H9 (cell line): ENCODE measurements around the gene GLT6D1. TPM values are rescaled to one million over a fixed set of nuclear protein-coding genes. Genes with fewer than 3 reads are reported as not detected.

Experiments used
- DNase-seq: peaks from one replicate; pipeline ENCODE4 v3.0.0-alpha.2; 2017
- H2AFZ ChIP-seq: one replicate; pipeline ENCODE4 v1.6.1; 2013; ENCODE audit warnings: mild to moderate bottlenecking, low read length, control low read depth, moderate library complexity
- H2AK5ac ChIP-seq: 2 replicates; pipeline ENCODE4 v1.6.1; 2013; ENCODE audit warnings: low read length, control low read depth, mixed read lengths; ENCODE audit not compliant: insufficient read length
- H2BK120ac ChIP-seq: one replicate; pipeline ENCODE4 v1.6.1; 2013; ENCODE audit warnings: low read depth, mild to moderate bottlenecking, low read length, control low read depth, inconsistent platforms; ENCODE audit not compliant: poor library complexity, severe bottlenecking
- H2BK12ac ChIP-seq: 2 replicates; pipeline ENCODE4 v1.6.1; 2013; ENCODE audit warnings: low read length, control low read depth, mixed read lengths, low read depth; ENCODE audit not compliant: insufficient read length
- H2BK15ac ChIP-seq: 2 replicates; pipeline ENCODE4 v1.6.1; 2013; ENCODE audit warnings: low read depth, low read length, control low read depth
- H2BK20ac ChIP-seq: one replicate; pipeline ENCODE4 v1.6.1; 2013; ENCODE audit warnings: low read depth, mild to moderate bottlenecking, low read length, control low read depth, inconsistent platforms; ENCODE audit not compliant: poor library complexity, severe bottlenecking
- H2BK5ac ChIP-seq: 2 replicates; pipeline ENCODE4 v1.6.1; 2013; ENCODE audit warnings: low read length, control low read depth, mixed read lengths; ENCODE audit not compliant: insufficient read length
- H3K14ac ChIP-seq: 2 replicates; pipeline ENCODE4 v1.6.1; 2013; ENCODE audit warnings: low read length, control low read depth; ENCODE audit not compliant: insufficient read depth
- H3K18ac ChIP-seq: 2 replicates; pipeline ENCODE4 v1.6.1; 2013; ENCODE audit warnings: low read depth, mild to moderate bottlenecking, mixed read lengths, low read length, control low read depth; ENCODE audit not compliant: insufficient read length
- H3K23ac ChIP-seq: 2 replicates; pipeline ENCODE4 v1.6.1; 2013; ENCODE audit warnings: low read length, control low read depth, mixed read lengths, low read depth; ENCODE audit not compliant: insufficient read length
- H3K23me2 ChIP-seq: 2 replicates; pipeline ENCODE4 v1.6.1; 2013; ENCODE audit warnings: low read depth, mild to moderate bottlenecking, mixed read lengths, low read length, control low read depth; ENCODE audit not compliant: insufficient read length, poor library complexity, severe bottlenecking
- H3K27ac ChIP-seq: 2 replicates; pipeline ENCODE4 v1.5.1; 2013; ENCODE audit warnings: low read length, control low read depth, mixed read lengths, low read depth; ENCODE audit not compliant: insufficient read length
- H3K27me3 ChIP-seq: 2 replicates; pipeline ENCODE4 v1.6.1; 2013; ENCODE audit warnings: low read length, control low read depth, inconsistent platforms; ENCODE audit not compliant: insufficient read depth
- H3K4ac ChIP-seq: 2 replicates; pipeline ENCODE4 v1.6.1; 2013; ENCODE audit warnings: low read depth, mild to moderate bottlenecking, control low read depth, inconsistent platforms, low read length, moderate library complexity
- H3K4me1 ChIP-seq: 2 replicates; pipeline ENCODE4 v1.6.1; 2013; ENCODE audit warnings: low read length, control low read depth, inconsistent platforms; ENCODE audit not compliant: insufficient read depth
- H3K4me2 ChIP-seq: 2 replicates; pipeline ENCODE4 v1.6.1; 2013; ENCODE audit warnings: low read length, control low read depth, mixed read lengths; ENCODE audit not compliant: insufficient read length, insufficient read depth
- H3K56ac ChIP-seq: 2 replicates; pipeline ENCODE4 v1.6.1; 2013; ENCODE audit warnings: low read depth, mild to moderate bottlenecking, mixed read lengths, low read length, control low read depth; ENCODE audit not compliant: insufficient read length
- H3K79me1 ChIP-seq: 2 replicates; pipeline ENCODE4 v1.6.1; 2013; ENCODE audit warnings: low read depth, mild to moderate bottlenecking, moderate library complexity, low read length, control low read depth, inconsistent platforms; ENCODE audit not compliant: insufficient read depth, poor library complexity, severe bottlenecking
- H3K79me2 ChIP-seq: 2 replicates; pipeline ENCODE4 v1.6.1; 2013; ENCODE audit warnings: low read length, control low read depth, inconsistent platforms; ENCODE audit not compliant: insufficient read depth
- H3K9ac ChIP-seq: 2 replicates; pipeline ENCODE4 v1.6.1; 2013; ENCODE audit warnings: low read length, control low read depth, mixed read lengths; ENCODE audit not compliant: insufficient read length; ENCODE audit errors: extremely low read depth
- H3K9me3 ChIP-seq: one replicate; pipeline ENCODE4 v1.6.1; 2013; ENCODE audit warnings: low read depth, low read length, inconsistent platforms; ENCODE audit not compliant: control insufficient read depth
- H3T11ph ChIP-seq: one replicate; pipeline ENCODE4 v1.6.1; 2013; ENCODE audit warnings: mild to moderate bottlenecking, low read length, control low read depth, inconsistent platforms
- H4K20me1 ChIP-seq: one replicate; pipeline ENCODE4 v1.6.1; 2013; ENCODE audit not compliant: control insufficient read depth, insufficient read length, insufficient read depth
- H4K5ac ChIP-seq: 2 replicates; pipeline ENCODE4 v1.6.1; 2013; ENCODE audit warnings: low read depth, mild to moderate bottlenecking, mixed read lengths, low read length, control low read depth; ENCODE audit not compliant: insufficient read length
- H4K8ac ChIP-seq: replicated peaks from 2 replicates; pipeline ENCODE4 v1.6.1; 2013; ENCODE audit warnings: low read length, control low read depth, mixed read lengths, low read depth; ENCODE audit not compliant: insufficient read length
- H4K91ac ChIP-seq: 2 replicates; pipeline ENCODE4 v1.6.1; 2013; ENCODE audit warnings: low read depth, mild to moderate bottlenecking, moderate library complexity, mixed read lengths, low read length, control low read depth; ENCODE audit not compliant: insufficient read length
- H3K27ac Mint-ChIP-seq, 3 experiments: 2 replicates in 2 of 3; 3 replicates in 1 of 3; pipeline ENCODE4 v1.8.0; 2020 to 2021; ENCODE audit warnings: mixed read lengths in 3 of 3, mild to moderate bottlenecking in 1 of 3, moderate library complexity in 1 of 3
- H3K27me3 Mint-ChIP-seq: 2 replicates; pipeline ENCODE4 v1.8.0; 2021; ENCODE audit warnings: low read depth, mild to moderate bottlenecking, moderate library complexity, mixed read lengths
- H3K36me3 Mint-ChIP-seq, 3 experiments: 2 replicates in 2 of 3; 3 replicates in 1 of 3; pipeline ENCODE4 v1.8.0; 2020 to 2021; ENCODE audit warnings: low read depth in 3 of 3, mixed read lengths in 3 of 3; ENCODE audit not compliant: insufficient read depth in 1 of 3
- H3K4me1 Mint-ChIP-seq, 2 experiments: 2 replicates each; pipeline ENCODE4 v1.8.0; 2020; ENCODE audit warnings: mixed read lengths in 2 of 2
- H3K4me3 Mint-ChIP-seq, 2 experiments: 2 replicates in 1 of 2; 3 replicates in 1 of 2; pipeline ENCODE4 v1.8.0; 2020 to 2021; ENCODE audit warnings: mild to moderate bottlenecking in 2 of 2, mixed read lengths in 2 of 2, moderate library complexity in 1 of 2
- H3K9me3 Mint-ChIP-seq, 2 experiments: 2 replicates in 1 of 2; 3 replicates in 1 of 2; pipeline ENCODE4 v1.8.0; 2020; ENCODE audit warnings: mild to moderate bottlenecking in 2 of 2, mixed read lengths in 2 of 2, moderate library complexity in 1 of 2
- WGBS: extraction: QIAGEN DNeasy Blood & Tissue Kit; methylation state at CpG from one replicate; pipeline ENCODE4 v1.1.7; 2013; ENCODE audit warnings: missing lambda C conversion rate, low lambda C conversion rate, mixed read lengths; ENCODE audit not compliant: insufficient read length; ENCODE audit errors: extremely low coverage; 5-methylcytosine and 5-hydroxymethylcytosine counted together
- total RNA-seq: library from RNA; stranded (reverse); gene quantifications from 2 replicates; pipeline ENCODE4 v1.2.1, GENCODE V29; 2021
- TF ChIP-seq, protein P1 (sequence below): fragments of 200-600 bp; sonication (generic); conservative IDR thresholded peaks from 3 replicates; pipeline ENCODE4 v1.8.0; 2021; ENCODE audit warnings: antibody characterized with exemption, mild to moderate bottlenecking

The GLT6D1 gene
- total RNA-seq, 1 experiment from 2014 or later = not detected

- TF ChIP-seq, protein P1, sequence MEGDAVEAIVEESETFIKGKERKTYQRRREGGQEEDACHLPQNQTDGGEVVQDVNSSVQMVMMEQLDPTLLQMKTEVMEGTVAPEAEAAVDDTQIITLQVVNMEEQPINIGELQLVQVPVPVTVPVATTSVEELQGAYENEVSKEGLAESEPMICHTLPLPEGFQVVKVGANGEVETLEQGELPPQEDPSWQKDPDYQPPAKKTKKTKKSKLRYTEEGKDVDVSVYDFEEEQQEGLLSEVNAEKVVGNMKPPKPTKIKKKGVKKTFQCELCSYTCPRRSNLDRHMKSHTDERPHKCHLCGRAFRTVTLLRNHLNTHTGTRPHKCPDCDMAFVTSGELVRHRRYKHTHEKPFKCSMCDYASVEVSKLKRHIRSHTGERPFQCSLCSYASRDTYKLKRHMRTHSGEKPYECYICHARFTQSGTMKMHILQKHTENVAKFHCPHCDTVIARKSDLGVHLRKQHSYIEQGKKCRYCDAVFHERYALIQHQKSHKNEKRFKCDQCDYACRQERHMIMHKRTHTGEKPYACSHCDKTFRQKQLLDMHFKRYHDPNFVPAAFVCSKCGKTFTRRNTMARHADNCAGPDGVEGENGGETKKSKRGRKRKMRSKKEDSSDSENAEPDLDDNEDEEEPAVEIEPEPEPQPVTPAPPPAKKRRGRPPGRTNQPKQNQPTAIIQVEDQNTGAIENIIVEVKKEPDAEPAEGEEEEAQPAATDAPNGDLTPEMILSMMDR = no peak
- Histone ChIP-seq H3K27me3 (no peaks in the 10 kb centered on the region), H2BK120ac (no peak overlapping the region), H3K23me2 (no peaks in the 10 kb centered on the region), H3T11ph (no peak overlapping the region), H2AK5ac (no peak overlapping the region), H3K79me2 (no peaks in the 10 kb centered on the region), H3K9ac (no peak overlapping the region), H4K20me1 (no peaks in the 10 kb centered on the region), H3K4me2 (no peak overlapping the region), H3K14ac (no peak overlapping the region), H2BK5ac (no peak overlapping the region), H3K27ac (no peak overlapping the region), H2BK15ac (no peak overlapping the region), H3K4ac (no peak overlapping the region), H3K9me3 (peaks cover 9% of the 10 kb centered on the region), H2BK12ac (no peak overlapping the region), H3K18ac (no peak overlapping the region), H3K23ac (no peak overlapping the region), H4K91ac (no peak overlapping the region), H2AFZ (no peak overlapping the region), H3K79me1 (no peaks in the 10 kb centered on the region), H2BK20ac (no peak overlapping the region), H3K56ac (no peak overlapping the region), H3K4me1 (no peaks in the 10 kb centered on the region), H4K5ac (no peak overlapping the region), H4K8ac (no peak overlapping the region)
- no peak for DNase-seq
- peaks cover 0 to 10% of the 10 kb centered on the region in 2 experiments; a peak in 2 of 4 replicates for H3K4me1 Mint-ChIP-seq
- peaks cover 2% of the 10 kb centered on the region; the same call in 1 of the 2 replicates for H3K27me3 Mint-ChIP-seq
- H3K36me3 Mint-ChIP-seq = peaks cover 5 to 11% (median 7%) of the 10 kb centered on the region in 3 experiments; a peak in 6 of 7 replicates
- H3K27ac Mint-ChIP-seq = no peak overlapping the region
- H3K4me3 Mint-ChIP-seq = no peak overlapping the region
- no CpG with 5 or more reads among the region's 41 CpGs for WGBS
- H3K9me3 Mint-ChIP-seq = peaks cover 11 to 14% of the 10 kb centered on the region in 2 experiments
Measured at GRCh38 chr9:135670721-135671590, 31.6 kb upstream of the GLT6D1 start.
